Bronchial epithelial cell (primary cell): ENCODE measurements around the gene PCDHB13. TPM values are rescaled to one million over a fixed set of nuclear protein-coding genes. Genes with fewer than 3 reads are reported as not detected.

Experiments used
- DNase-seq: peaks from one replicate; pipeline ENCODE4 v3.0.0-alpha.2; 2010; ENCODE audit warnings: low read depth
- FAIRE-seq: peaks from 2 replicates; lab custom pipeline; 2011; peaks lifted over from hg19 to GRCh38; lab: Jason Lieb, UNC
- H3K27me3 ChIP-seq: 2 replicates; pipeline ENCODE4 v1.5.1; 2011; ENCODE audit warnings: low read length; ENCODE audit not compliant: control insufficient read depth, insufficient read depth
- H3K36me3 ChIP-seq: 2 replicates; pipeline ENCODE4 v1.5.1; 2011; ENCODE audit warnings: low read length; ENCODE audit not compliant: control insufficient read depth, insufficient read depth
- H3K4me3 ChIP-seq: 2 replicates; pipeline ENCODE4 v1.5.1; 2011; ENCODE audit warnings: mild to moderate bottlenecking, low read depth, low read length, control low read depth
- CTCF ChIP-seq: IDR thresholded peaks from 2 replicates; pipeline ENCODE4 v1.5.1; 2011; ENCODE audit warnings: mild to moderate bottlenecking, moderate library complexity, low read length, control low read depth, inconsistent platforms; ENCODE audit not compliant: insufficient read depth, severe bottlenecking
- total RNA-seq: library from RNA; depleted of rRNA; stranded (reverse); fragments of >200 nt; gene quantifications from 2 replicates; pipeline ENCODE4 v1.2.1, GENCODE V29; 2014

The PCDHB13 gene
- total RNA-seq, 1 donor from 2014 or later: not detected

GRCh38 chr5:141260458-141261237, 46.9 kb downstream of the PCDHB13 start:
- DNase-seq (no peak), FAIRE-seq (no peak)
- no peaks in the 10 kb centered on the region for H3K36me3 ChIP-seq
- H3K27me3 ChIP-seq: no peaks in the 10 kb centered on the region
- no peak overlapping the region for H3K4me3 ChIP-seq
- no peak for TF ChIP-seq CTCF

- TF ChIP-seq CTCF: no peak
- no peak for FAIRE-seq
- H3K36me3 ChIP-seq: no peaks in the 10 kb centered on the region
- no peak overlapping the region for H3K4me3 ChIP-seq
- DNase-seq: no peak
- H3K27me3 ChIP-seq: no peaks in the 10 kb centered on the region
Observed at GRCh38 chr5:141261238-141261546, 47.5 kb downstream of the PCDHB13 start.

Other genes with a start within 250 kb of the PCDHB13 start
- gene PCDHAC2, start 247.4 kb upstream of the PCDHB13 start, total RNA-seq: 14.1 and 16.8 TPM in 2 replicates
- gene PCDHB1, start 162.5 kb upstream of the PCDHB13 start, total RNA-seq: not detected in 2 replicates
- gene PCDHB2, start 119.3 kb upstream of the PCDHB13 start, total RNA-seq: 0.26 and 1.1 TPM in 2 replicates
- gene PCDHB3, start 113.4 kb upstream of the PCDHB13 start, total RNA-seq: under 0.01 and 0.13 TPM in 2 replicates
- gene PCDHB4, start 92.1 kb upstream of the PCDHB13 start, total RNA-seq: 0.13 TPM in 1 of 2 replicates, not detected in the other
- 0.26 TPM in 2 replicates for gene PCDHB5, start 78.7 kb upstream of the PCDHB13 start, total RNA-seq
- not detected in 2 replicates for gene PCDHB6, start 63.9 kb upstream of the PCDHB13 start, total RNA-seq
- gene PCDHB7, start 41.3 kb upstream of the PCDHB13 start, total RNA-seq: not detected in 2 replicates
- under 0.01 TPM in 2 replicates for gene PCDHB8, start 36.1 kb upstream of the PCDHB13 start, total RNA-seq
- under 0.01 TPM in 1 of 2 replicates, not detected in the other for gene PCDHB16, start 31.5 kb upstream of the PCDHB13 start, total RNA-seq
- under 0.01 TPM in 1 of 2 replicates, not detected in the other for gene PCDHB9, start 26.8 kb upstream of the PCDHB13 start, total RNA-seq
- 0.13 and 0.26 TPM in 2 replicates for gene PCDHB10, start 21.6 kb upstream of the PCDHB13 start, total RNA-seq
- under 0.01 and 0.26 TPM in 2 replicates for gene PCDHB11, start 14.3 kb upstream of the PCDHB13 start, total RNA-seq
- 0.13 TPM in 1 of 2 replicates, not detected in the other for gene PCDHB12, start 5.2 kb upstream of the PCDHB13 start, total RNA-seq
- gene PCDHB14, start 9.4 kb downstream of the PCDHB13 start, total RNA-seq: 0.26 and 0.77 TPM in 2 replicates
- gene PCDHB15, start 31.5 kb downstream of the PCDHB13 start, total RNA-seq: under 0.01 and 0.51 TPM in 2 replicates
- gene SLC25A2, start 90.1 kb downstream of the PCDHB13 start, total RNA-seq: 0.13 TPM in 1 of 2 replicates, not detected in the other
- gene TAF7, start 106.9 kb downstream of the PCDHB13 start, total RNA-seq: 36.3 and 74.5 TPM in 2 replicates
- gene PCDHGA1, start 116.6 kb downstream of the PCDHB13 start, total RNA-seq: under 0.01 and 0.26 TPM in 2 replicates
- gene PCDHGA2, start 124.8 kb downstream of the PCDHB13 start, total RNA-seq: under 0.01 and 0.26 TPM in 2 replicates
- gene PCDHGA3, start 129.9 kb downstream of the PCDHB13 start, total RNA-seq: under 0.01 and 0.13 TPM in 2 replicates
- under 0.01 and 0.26 TPM in 2 replicates for gene PCDHGB1, start 136.2 kb downstream of the PCDHB13 start, total RNA-seq
- 0.26 and 0.53 TPM in 2 replicates for gene PCDHGA4, start 141.1 kb downstream of the PCDHB13 start, total RNA-seq
- gene PCDHGB2, start 146.1 kb downstream of the PCDHB13 start, total RNA-seq: under 0.01 and 0.26 TPM in 2 replicates
- under 0.01 and 0.13 TPM in 2 replicates for gene PCDHGA5, start 150.2 kb downstream of the PCDHB13 start, total RNA-seq
- under 0.01 and 0.77 TPM in 2 replicates for gene PCDHGB3, start 156.3 kb downstream of the PCDHB13 start, total RNA-seq
- gene PCDHGA6, start 160.0 kb downstream of the PCDHB13 start, total RNA-seq: under 0.01 and 0.26 TPM in 2 replicates
- under 0.01 and 0.51 TPM in 2 replicates for gene PCDHGA7, start 168.8 kb downstream of the PCDHB13 start, total RNA-seq
- gene PCDHGB4, start 173.8 kb downstream of the PCDHB13 start, total RNA-seq: 2.1 and 3.1 TPM in 2 replicates
- under 0.01 and 0.51 TPM in 2 replicates for gene PCDHGA8, start 178.7 kb downstream of the PCDHB13 start, total RNA-seq
- gene PCDHGB5, start 184.0 kb downstream of the PCDHB13 start, total RNA-seq: 2.4 and 5.1 TPM in 2 replicates
- 0.53 and 1.5 TPM in 2 replicates for gene PCDHGA9, start 188.9 kb downstream of the PCDHB13 start, total RNA-seq
- gene PCDHGB6, start 194.1 kb downstream of the PCDHB13 start, total RNA-seq: 0.53 and 1.5 TPM in 2 replicates
- gene PCDHGA10, start 199.1 kb downstream of the PCDHB13 start, total RNA-seq: 2.1 and 5.2 TPM in 2 replicates
- gene PCDHGB7, start 203.8 kb downstream of the PCDHB13 start, total RNA-seq: 1.3 and 3.3 TPM in 2 replicates
- gene PCDHGA11, start 207.1 kb downstream of the PCDHB13 start, total RNA-seq: 1.6 and 3.2 TPM in 2 replicates
- gene PCDHGA12, start 216.6 kb downstream of the PCDHB13 start, total RNA-seq: 0.79 and 1.4 TPM in 2 replicates